Adrenal gland (tissue), 5 donors: ENCODE results near the gene USP25.

ENCODE experiments used
- CTCF ChIP-seq, 6 experiments: fragments of 450-650 bp in 4 of 6; fragments of 200-600 bp in 2 of 6; sonication (generic) in 1 of 6; IDR thresholded peaks; 1 replicate in 5 of 6; 2 replicates in 1 of 6; pipeline versions ENCODE4 v1.5.1 to v1.8.0; 2016 to 2021; ENCODE audit warnings: antibody characterized with exemption in 6 of 6, mild to moderate bottlenecking in 2 of 6, moderate library complexity in 1 of 6
- POLR2A ChIP-seq, 2 donors: fragments of 450-650 bp; IDR thresholded peaks; one replicate each; pipeline ENCODE4 v1.6.1; 2017; ENCODE audit warnings: antibody characterized with exemption in 2 of 2, mild to moderate bottlenecking in 2 of 2, moderate library complexity in 1 of 2
- donor health status: DM: no; HTN: no; CAD: no.

- TF ChIP-seq CTCF (IDR thresholded peaks at IDR 0.05) (no peak), POLR2A (IDR thresholded peaks at IDR 0.05) (no peak)
Observed at GRCh38 chr21:15766952-15767603, 37.3 kb downstream of the USP25 start.
